HepG2 (cell line): Measurements from ENCODE around the gene MLN. TPM values are rescaled to one million over a fixed set of nuclear protein-coding genes. Genes with fewer than 3 reads are reported as not detected.
A peak's percentile ranks its signal among the peaks of the same experiment; 100 is the strongest.

ENCODE experiments used
- ARID5B ChIP-seq: IDR thresholded peaks from 2 replicates; pipeline ENCODE4 v1.4.0; 2020; ENCODE audit warnings: mild to moderate bottlenecking, missing genetic modification reagents
- ARNT2 ChIP-seq: sonication (generic); formaldehyde crosslinking; IDR thresholded peaks from 2 replicates; pipeline ENCODE4 v1.8.0; 2022; ENCODE audit warnings: mild to moderate bottlenecking, low read depth, missing genetic modification reagents, moderate library complexity
- DNMT3B ChIP-seq: conservative IDR thresholded peaks from 2 replicates; pipeline ENCODE4 v1.6.1; 2016; ENCODE audit warnings: missing biosample characterization, control low read depth
- FOXK1 ChIP-seq: sonication (generic); formaldehyde crosslinking; IDR thresholded peaks from 2 replicates; pipeline ENCODE4 v1.4.0; 2020; ENCODE audit warnings: low read depth, missing genetic modification reagents, borderline replicate concordance
- GATA4 ChIP-seq: sonication (generic); IDR thresholded peaks from 2 replicates; pipeline ENCODE4 v1.6.1; 2016; ENCODE audit warnings: antibody characterized with exemption, low read depth, borderline replicate concordance
- GATAD2A ChIP-seq: IDR thresholded peaks from 2 replicates; pipeline ENCODE4 v1.6.1; 2016
- HMG20A ChIP-seq: IDR thresholded peaks from 2 replicates; pipeline ENCODE4 v1.6.1; 2016; ENCODE audit warnings: borderline replicate concordance
- JARID2 ChIP-seq: sonication (generic); formaldehyde crosslinking; IDR thresholded peaks from 2 replicates; pipeline ENCODE4 v1.8.1; 2023; ENCODE audit warnings: missing genetic modification reagents, inconsistent platforms; ENCODE audit not compliant: insufficient replicate concordance
- JDP2 ChIP-seq: sonication (generic); formaldehyde crosslinking; IDR thresholded peaks from 2 replicates; pipeline ENCODE4 v1.8.1; 2022; ENCODE audit warnings: missing genetic modification reagents, borderline replicate concordance
- JUN ChIP-seq: sonication (generic); formaldehyde crosslinking; IDR thresholded peaks from 2 replicates; pipeline ENCODE4 v1.4.0; 2020; ENCODE audit warnings: mild to moderate bottlenecking, missing genetic modification reagents
- JUNB ChIP-seq: sonication (generic); formaldehyde crosslinking; IDR thresholded peaks from 2 replicates; pipeline ENCODE4 v1.8.0; 2022; ENCODE audit warnings: missing genetic modification reagents, mild to moderate bottlenecking, borderline replicate concordance
- LRRFIP1 ChIP-seq: sonication (generic); formaldehyde crosslinking; conservative IDR thresholded peaks from 2 replicates; pipeline ENCODE4 v1.4.0; 2020; ENCODE audit warnings: missing genetic modification reagents
- RFXANK ChIP-seq: IDR thresholded peaks from 2 replicates; pipeline ENCODE4 v1.6.1; 2016
- SMAD9 ChIP-seq: sonication (generic); formaldehyde crosslinking; IDR thresholded peaks from 2 replicates; pipeline ENCODE4 v1.5.1; 2020; ENCODE audit warnings: mild to moderate bottlenecking, missing genetic modification reagents
- TBL1XR1 ChIP-seq: fragments of 150-350 bp; IDR thresholded peaks from 2 replicates; pipeline ENCODE4 v1.6.1; 2014; ENCODE audit warnings: borderline replicate concordance, low read length; ENCODE audit not compliant: partially characterized antibody
- TFAP4 ChIP-seq: sonication (generic); IDR thresholded peaks from 2 replicates; pipeline ENCODE4 v1.6.1; 2016; ENCODE audit warnings: low read depth, borderline replicate concordance
- THAP7 ChIP-seq: sonication (generic); formaldehyde crosslinking; IDR thresholded peaks from 2 replicates; pipeline ENCODE4 v1.8.1; 2023; ENCODE audit warnings: mild to moderate bottlenecking, missing genetic modification reagents
- ZMYM2 ChIP-seq: sonication (generic); formaldehyde crosslinking; IDR thresholded peaks from 2 replicates; pipeline ENCODE4 v1.8.0; 2022; ENCODE audit warnings: mild to moderate bottlenecking, missing genetic modification reagents
- ZNF232 ChIP-seq: sonication (generic); formaldehyde crosslinking; IDR thresholded peaks from 2 replicates; pipeline ENCODE4 v1.4.0; 2020; ENCODE audit warnings: missing genetic modification reagents, borderline replicate concordance
- ZNF451 ChIP-seq: sonication (generic); formaldehyde crosslinking; IDR thresholded peaks from 2 replicates; pipeline ENCODE4 v1.5.0; 2020; ENCODE audit warnings: mild to moderate bottlenecking, missing genetic modification reagents
- ZNF510 ChIP-seq: sonication (generic); formaldehyde crosslinking; IDR thresholded peaks from 2 replicates; pipeline ENCODE4 v1.4.0; 2020; ENCODE audit warnings: low read depth, mild to moderate bottlenecking, missing genetic modification reagents
- polyA plus RNA-seq, 8 experiments: library from polyadenylated mRNA; depleted of rRNA in 3 of 8; stranded (reverse) in 7 of 8; unstranded in 1 of 8; fragments of >200 nt; fragmentation: Illumina TruSeq in 4 of 8; extraction: Trizol in 4 of 8; gene quantifications; 2 replicates each; pipeline versions ENCODE4 v1.2.1 to v1.2.3, GENCODE V29; 2011 to 2016; ENCODE audit warnings: low read depth in 4 of 8, missing spikeins in 1 of 8, mixed read lengths in 1 of 8; ENCODE audit not compliant: insufficient read depth in 1 of 8
- total RNA-seq, 5 experiments: library from RNA; depleted of rRNA; stranded (reverse); fragments of >200 nt; fragmentation: Illumina TruSeq; extraction: Trizol; gene quantifications; 2 replicates each; pipeline ENCODE4 v1.2.3, GENCODE V29; 2016; ENCODE audit warnings: low read depth in 1 of 5

MLN gene
- total and polyA plus RNA-seq, 2 of the 13 experiments (the other 11 are each of a cell fraction or from before 2014, with no cell fraction given): not detected

- peak; percentile 86 for TF ChIP-seq JARID2 (CRISPR knock-in tag)
- peak; percentile 64 for TF ChIP-seq GATAD2A (CRISPR knock-in tag)
- no peak for TF ChIP-seq TBL1XR1
- 0 out of 2 replicates have a peak, but pooled peaks have one; percentile 24 for TF ChIP-seq HMG20A (CRISPR knock-in tag)
- peak; percentile 98 for TF ChIP-seq ZNF232 (CRISPR knock-in tag)
- TF ChIP-seq RFXANK: 0 out of 2 replicates have a peak, but pooled peaks have one; percentile 44
- TF ChIP-seq JUN (CRISPR knock-in tag): 0 out of 2 replicates have a peak, but pooled peaks have one; percentile 22
- peak; percentile 89 for TF ChIP-seq ARNT2 (CRISPR knock-in tag)
- TF ChIP-seq LRRFIP1 (CRISPR knock-in tag): peak; percentile 96
- TF ChIP-seq ZNF510: peak; percentile 72; the same call in 1 of the 2 replicates
- 0 out of 2 replicates have a peak, but pooled peaks have one; percentile 58 for TF ChIP-seq SMAD9
- peak; percentile 20; the same call in 1 of the 2 replicates for TF ChIP-seq TFAP4
- peak; percentile 86; the same call in 1 of the 2 replicates for TF ChIP-seq FOXK1
- TF ChIP-seq THAP7: peak; percentile 90; the same call in 1 of the 2 replicates
- peak; percentile 98 for TF ChIP-seq DNMT3B
- TF ChIP-seq GATA4: no peak
- peak; percentile 58; the same call in 1 of the 2 replicates for TF ChIP-seq ARID5B
- peak; percentile 42; the same call in 1 of the 2 replicates for TF ChIP-seq JDP2
- TF ChIP-seq ZNF451 (CRISPR knock-in tag): peak; percentile 73; the same call in 1 of the 2 replicates
- TF ChIP-seq ZMYM2: no peak
- TF ChIP-seq JUNB (CRISPR knock-in tag): 0 out of 2 replicates have a peak, but pooled peaks have one; percentile 58
Observed at GRCh38 chr6:33812669-33813068, 8.9 kb upstream of the MLN start (continued).
